ENCODE results near the gene LTA4H.

Gene LTA4H

DNA sequence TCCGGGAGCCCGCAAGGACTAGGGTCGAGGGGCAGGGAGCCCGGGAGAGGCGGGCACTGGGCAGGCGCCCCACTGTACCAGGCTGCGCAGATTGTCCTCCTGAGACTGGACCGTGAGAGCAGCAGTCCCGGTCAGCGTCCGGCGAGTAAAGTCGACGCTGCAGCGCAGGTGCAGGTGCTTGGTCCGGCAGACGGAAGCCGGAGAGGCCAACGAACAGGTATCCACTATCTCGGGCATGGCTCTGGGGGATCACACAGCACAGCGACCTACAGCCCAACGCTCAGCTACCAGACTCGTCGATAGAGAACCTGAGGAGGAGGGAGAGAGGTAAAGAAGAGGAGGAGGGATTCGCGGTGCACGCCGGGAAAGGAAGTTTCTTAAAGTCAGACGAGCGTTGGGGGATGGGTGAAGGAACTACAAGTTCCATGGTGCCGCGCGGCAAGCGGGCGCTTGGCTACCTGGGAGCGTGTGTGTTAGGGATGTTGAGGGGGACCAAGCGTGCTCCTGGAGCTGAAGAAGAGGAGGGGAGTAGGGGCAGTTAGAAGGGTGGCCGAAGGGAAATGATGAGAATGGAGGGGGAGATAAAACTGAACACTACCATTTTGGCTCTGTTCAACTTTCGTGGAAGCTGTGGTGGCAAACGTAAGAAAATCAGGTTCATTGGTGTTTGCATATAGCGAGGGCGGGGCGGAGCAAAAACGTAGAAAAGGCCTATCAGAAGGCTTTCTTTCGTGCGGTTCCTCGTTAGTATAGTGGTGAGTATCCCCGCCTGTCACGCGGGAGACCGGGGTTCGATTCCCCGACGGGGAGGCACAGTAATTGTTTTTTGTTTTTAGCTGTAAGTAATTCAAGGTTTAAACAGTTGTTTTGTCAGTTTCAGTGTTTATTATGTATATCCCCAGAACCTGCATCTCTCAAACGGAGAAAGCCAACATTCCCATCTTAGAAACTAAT is at the start of gene LTA4H:
LTA4H (minus strand) TSS at position 305 of the 954 bp plus-strand sequence; CDS start at position 237, 68 bp downstream.
- FAIRE-seq (peak; percentile 32), DNase-seq (ENCODE audit: insufficient read length, low spot score) (peak; percentile 45)
- TF ChIP-seq CTCF (IDR thresholded peaks at IDR 0.05; ENCODE audit: insufficient read depth, missing control alignments) = no peak

GRCh38 chr12:96084624-96085023 is 49.2 kb upstream of the LTA4H start:
- DNase-seq (ENCODE audit: insufficient read length, low spot score) (no peak), FAIRE-seq (no peak)
- TF ChIP-seq CTCF (IDR thresholded peaks at IDR 0.05; ENCODE audit: insufficient read depth, missing control alignments) = no peak

DNA sequence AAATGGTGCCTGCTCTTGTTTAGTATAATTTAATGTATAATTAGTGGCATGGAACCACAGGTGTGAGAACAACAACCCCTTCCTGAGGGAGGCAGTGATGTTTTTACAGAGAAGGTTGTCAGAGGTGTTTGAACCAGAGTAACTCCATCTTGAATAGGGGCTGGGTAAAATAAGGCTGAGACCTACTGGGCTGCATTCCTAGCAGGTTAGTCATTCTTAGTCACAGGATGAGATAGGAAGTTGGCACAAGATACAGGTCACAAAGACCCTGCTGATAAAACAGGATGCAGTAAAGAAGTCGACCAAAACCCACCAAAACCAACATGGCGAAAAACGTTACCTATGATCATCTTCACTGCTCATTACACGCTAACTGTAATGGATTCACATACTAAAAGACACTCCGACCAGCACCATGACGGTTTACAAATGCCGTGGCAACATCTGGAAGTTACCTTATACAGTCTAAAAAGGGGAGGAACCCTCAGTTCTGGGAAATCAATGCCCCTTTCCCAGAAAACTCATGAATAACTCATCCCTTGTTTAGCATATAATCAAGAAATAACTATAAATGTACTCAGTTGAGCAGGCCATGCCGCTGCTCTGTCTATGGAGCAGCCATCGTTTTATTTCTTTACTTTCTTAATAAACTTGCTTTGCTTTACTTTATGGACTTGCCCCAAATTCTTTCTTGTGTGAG is 47.8 kb upstream of the LTA4H start:
- DNase-seq (ENCODE audit: insufficient read length, low spot score) = no peak
- FAIRE-seq = no peak
- TF ChIP-seq CTCF (IDR thresholded peaks at IDR 0.05; ENCODE audit: insufficient read depth, missing control alignments) = no peak

- no peak for DNase-seq (ENCODE audit: insufficient read length, low spot score)
- no peak for FAIRE-seq
- no peak for TF ChIP-seq CTCF (IDR thresholded peaks at IDR 0.05; ENCODE audit: insufficient read depth, missing control alignments)
Observed at GRCh38 chr12:96081596-96081995, 46.2 kb upstream of the LTA4H start.

- no peak for DNase-seq (ENCODE audit: insufficient read length, low spot score)
Observed at GRCh38 chr12:96078231-96079135, 43.1 kb upstream of the LTA4H start.

More at GRCh38 chr12:96078231-96079135, 43.1 kb upstream of the LTA4H start:
- no peak for FAIRE-seq
- TF ChIP-seq CTCF (IDR thresholded peaks at IDR 0.05; ENCODE audit: insufficient read depth, missing control alignments) = no peak

Data from D721Med (cell line).